HG03045 (cell line): ENCODE results near the gene DNAJB14.
"Not testable (repeated sequence)": the region's sequence is repeated elsewhere in the genome, so short reads cannot be mapped to it uniquely, and the experiment has no call there.

ENCODE experiments used
- ATAC-seq: cut with Tn5 transposase; IDR thresholded peaks from one replicate; pipeline ENCODE4 v1.9.1; 2021; ENCODE audit warnings: mild to moderate bottlenecking, moderate library complexity; ENCODE audit not compliant: unreplicated experiment

DNAJB14 gene

DNA sequence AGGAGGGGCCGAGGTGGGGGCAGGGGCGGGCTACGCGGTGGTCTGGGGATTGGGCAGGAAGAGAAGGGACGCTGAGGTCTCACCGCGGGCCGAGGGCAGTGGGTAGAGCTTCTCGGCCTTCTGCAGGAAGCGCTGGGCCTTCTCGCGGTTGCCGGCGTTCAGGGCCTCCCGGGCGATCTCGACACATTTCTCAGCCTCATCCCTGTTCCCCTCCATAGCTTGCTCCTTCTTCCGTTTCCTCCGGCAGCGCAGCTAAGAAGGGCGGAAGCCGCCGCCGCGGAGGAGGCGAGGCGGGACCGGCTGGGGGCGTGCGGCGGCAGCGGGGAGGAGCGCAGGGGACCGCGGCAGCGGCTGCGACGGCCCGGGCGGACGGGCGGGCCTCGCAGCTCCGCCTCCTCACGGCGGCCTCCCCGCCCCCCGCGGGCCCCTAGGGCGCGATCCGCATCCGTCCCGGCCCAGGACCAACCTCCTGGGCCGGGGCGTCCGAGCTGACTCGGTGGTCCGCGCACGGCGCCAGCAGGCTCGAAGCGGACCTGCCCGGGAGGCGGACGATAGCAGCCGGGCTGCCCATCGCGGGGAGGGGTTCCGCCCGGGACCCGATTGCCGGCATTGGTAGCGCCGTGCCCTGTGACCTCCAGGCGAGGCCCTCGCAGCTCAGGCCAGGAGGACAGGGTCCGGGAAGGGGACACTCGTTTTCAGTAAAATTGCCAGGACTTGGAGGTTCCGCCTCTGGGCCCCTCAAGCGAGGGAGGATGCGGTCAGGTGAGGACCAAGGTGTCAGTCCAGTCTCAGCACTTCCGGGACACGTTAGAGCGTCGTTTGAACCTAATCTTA is at the start of gene DNAJB14:
DNAJB14 (minus strand) TSS at position 263 of the 834 bp plus-strand sequence; CDS start at position 216, 47 bp downstream.
- peak; percentile 46 for ATAC-seq

DNA sequence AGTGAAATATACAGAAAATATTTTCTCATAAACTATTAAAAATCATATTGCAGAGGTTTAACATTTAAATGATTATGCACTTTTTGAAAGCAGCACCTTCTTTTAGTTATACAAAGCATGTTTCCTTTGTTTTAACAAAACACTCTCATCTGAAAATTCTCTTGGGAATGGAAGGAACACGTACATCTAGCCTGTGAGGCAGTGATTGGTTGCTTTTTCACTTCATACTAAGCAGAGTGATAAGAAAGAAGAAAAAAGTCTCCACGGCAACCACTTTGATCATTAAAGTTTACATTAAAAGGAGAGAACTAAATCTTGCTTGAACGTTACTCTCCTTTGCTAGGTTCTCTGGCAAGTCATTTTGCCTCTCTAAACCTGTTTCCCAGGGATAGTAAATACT is 45.3 kb upstream of the DNAJB14 start:
- no peak for ATAC-seq

DNA sequence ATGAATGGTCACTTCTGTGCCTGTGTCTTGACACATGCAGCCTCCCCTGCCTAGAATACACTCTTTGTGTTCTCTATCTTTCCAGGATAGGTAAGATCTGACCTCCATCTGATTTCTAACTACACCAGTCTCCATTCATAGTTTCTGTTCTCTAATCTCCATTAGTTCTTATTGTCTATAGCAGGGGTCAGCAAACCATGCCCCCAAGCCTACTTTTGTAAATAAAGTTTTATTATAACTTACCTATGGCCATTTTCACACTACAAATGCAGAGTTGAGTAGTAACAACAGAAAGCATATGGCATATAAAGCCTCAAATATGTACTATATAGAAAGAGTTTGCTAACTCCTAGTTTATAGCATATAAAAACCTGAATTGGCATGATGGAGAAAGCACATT is 41.3 kb upstream of the DNAJB14 start:
- ATAC-seq = no peak

DNA sequence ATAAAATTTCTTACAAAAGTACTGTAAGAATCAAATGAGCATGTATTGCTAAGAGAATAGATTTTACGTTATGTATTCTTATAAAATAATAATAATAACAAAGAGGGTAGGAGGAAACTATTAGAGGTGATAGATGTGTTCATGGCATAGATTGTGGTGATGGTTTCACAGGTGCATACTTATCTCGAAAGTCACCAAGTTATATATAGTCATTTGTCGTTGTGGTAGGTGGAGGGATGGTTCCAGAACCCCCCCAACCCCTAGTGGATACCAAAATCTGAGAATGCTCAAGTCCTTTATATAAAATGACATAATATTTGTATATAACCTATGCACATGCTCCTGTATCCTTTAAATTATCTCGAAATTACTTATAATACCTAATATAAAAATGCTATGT is 40.4 kb upstream of the DNAJB14 start:
- no peak for ATAC-seq

DNA sequence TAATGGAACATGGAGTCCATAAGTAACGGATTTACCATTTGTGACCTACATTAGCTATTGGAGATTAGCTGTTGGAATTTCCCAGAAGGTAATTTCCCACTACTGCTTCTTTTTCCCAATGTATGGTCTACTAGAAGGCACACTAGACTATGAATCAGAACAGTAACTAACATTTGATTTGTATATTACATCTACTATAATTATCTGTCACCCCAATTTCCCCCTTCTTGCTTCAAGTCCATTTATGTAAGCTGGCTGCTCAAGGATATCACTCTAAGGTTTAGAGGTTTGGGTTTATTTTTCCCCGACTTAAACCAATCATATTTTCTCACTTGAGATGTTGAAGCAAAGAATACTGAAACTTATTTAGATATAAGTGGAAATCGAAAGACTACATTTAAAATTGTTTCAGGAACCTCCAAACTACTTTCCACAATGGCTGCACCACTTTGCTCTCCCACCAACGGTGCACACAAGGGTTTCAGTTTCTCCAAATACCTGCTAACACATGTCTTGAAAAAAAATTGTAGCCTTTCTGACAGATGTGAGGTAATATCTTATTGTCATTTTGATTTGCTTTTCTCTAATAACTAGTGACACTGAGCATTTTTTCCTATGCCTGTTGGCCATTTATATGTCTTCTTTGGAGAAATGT is 37.0 kb upstream of the DNAJB14 start:
- no peak for ATAC-seq

DNA sequence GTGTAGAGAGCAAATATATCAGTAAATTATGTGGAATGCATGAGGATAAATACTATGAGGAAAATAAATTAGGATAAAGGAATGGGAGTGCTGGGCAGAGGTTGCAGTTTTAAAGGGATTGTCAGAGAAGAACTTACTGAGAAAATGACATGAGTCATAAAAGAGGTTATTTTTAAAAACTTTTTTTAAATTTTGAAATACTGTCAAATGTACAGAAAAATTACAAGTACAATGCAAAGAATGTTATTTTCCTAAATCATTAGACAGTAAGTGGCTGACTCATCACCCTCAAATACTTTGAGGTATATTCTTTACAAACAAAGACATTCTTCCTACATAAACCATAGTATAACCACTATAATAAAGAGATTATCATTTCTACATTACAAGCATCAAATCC is 33.5 kb upstream of the DNAJB14 start:
- no peak for ATAC-seq

DNA sequence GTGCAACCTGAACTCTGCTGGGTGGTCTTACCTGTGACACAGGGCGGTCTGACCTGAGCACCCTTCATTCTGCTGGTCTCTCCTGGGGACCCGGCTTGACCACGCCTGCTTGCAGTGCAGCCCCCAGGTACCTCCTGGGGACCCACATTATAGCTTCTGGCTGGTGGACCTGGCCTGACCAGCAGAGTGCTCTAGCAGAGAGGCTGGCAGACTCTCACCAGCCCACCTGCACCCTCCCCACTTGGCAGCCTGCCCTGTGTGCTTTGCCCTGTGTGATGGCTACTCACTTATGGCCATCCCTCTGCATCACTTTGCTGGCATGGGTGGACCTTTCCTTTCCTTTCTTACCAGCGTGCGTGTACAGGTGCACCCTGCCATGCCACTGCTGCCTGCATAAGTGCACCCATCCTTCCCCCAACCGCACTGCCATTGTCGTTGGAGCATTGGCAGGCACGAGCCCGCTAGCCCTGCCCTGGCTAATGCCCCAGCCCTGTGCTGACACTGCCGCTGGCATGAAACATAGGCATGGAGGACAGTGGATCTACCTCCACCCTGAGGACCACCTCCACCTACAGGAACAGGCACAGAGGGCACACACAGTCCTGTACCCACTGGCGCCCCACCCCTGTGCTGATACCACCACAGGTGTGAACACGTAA is 25.2 kb upstream of the DNAJB14 start:
- no peak for ATAC-seq

DNA sequence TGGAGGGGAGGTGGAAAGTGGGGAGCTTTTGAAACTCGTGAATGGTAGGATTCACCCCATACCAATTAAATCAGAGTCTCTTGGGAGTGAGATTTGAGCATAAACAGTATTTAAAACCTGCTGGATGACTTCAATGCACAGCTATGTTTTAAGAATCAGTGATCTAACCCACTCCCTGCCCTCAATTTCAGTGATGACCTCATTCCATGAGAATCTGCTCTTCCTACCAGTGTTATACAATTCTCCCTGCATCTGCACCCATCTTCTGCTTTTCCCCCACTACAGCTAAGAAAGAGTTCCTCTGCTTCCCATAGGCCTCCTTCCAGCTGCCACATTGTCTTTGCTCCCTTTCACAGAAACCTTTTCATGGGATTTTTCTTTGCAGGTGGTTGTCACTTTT is 21.9 kb upstream of the DNAJB14 start:
- no peak for ATAC-seq

DNA sequence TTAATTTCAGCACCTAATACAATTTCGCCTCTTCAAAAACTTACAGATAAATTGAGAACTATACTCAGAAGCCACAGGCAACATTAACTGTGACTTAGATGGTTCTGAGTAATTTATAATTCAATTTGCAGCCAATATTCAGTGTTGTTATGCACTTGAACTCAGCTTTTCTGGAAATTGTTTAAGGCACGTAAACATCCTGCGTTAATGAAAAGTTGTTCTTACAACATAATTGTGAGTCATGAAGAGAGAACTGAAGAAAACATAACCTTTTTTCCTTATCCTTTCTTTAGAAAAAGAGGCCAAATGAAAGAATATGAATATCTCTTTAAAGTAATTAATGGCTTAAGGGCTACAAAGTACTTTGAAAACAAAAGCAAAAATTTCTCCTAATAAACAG is 20.3 kb upstream of the DNAJB14 start:
- no peak for ATAC-seq

DNA sequence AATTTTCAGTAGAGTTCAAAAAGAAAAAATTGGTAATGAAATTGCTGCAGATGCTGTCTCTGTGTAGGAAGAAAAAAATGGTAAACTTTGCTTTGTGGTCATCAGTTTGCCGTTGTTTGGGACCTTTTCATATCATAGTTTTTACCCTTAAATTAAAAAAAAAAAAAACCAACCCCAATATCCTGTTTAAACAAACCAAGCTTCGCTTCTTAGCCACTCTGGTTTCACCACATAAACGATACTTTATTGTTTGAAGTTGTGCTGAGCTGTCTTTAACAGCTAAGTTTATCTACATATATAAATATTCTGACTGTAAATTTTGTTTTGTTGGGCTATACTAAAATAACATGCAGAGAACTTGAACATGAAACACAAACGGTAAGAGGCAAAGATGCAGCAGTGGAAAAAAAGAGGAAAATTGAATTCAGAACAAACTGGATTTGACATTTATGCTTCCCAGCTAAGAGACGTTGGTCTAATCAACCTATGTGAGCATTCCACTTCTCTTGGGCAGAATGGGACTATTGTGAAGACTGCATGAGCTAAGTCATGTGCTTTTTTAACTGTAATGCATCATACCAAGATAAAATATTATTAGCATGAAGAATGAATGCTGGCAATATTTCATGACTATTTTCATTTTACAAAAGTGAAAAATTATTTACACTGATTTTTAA is 19.4 kb upstream of the DNAJB14 start:
- no peak for ATAC-seq

DNA sequence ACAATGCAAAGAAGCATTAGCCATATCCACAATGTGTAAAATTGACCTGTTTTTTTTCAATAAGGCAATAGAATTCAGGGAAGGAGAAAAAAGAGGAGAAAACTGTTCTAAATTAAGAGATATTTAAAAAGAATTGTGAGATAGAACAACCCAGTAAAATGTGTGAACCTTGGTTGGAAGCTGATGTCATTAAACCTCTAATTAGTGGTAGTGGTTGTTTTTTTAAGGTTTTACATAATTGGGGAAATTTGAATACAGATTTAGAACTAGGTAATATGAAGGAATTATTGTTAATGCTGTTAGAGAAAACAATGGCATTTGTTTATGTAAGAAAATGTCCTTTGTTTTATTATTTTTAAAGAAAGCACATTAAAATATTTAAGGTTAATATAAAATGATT is 18.8 kb upstream of the DNAJB14 start:
- ATAC-seq = no peak

DNA sequence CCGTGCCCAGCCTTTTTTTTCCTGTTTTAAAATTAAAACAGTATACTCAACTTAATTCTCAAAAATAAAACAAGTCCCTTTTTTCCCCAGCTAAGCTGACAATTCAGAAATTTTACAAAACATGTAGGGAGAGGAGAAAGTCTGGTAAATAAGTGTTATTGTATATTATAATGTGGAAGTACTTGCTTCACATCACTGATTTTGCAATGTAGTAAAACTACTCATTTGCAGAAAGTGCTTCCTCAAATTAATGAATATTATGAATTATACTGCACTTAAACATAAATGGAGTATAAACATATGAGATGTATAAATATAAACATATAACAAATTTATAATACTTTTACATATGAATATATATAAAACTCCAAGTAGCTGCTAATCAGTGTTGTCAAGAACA is 15.3 kb upstream of the DNAJB14 start:
- ATAC-seq = no peak

DNA sequence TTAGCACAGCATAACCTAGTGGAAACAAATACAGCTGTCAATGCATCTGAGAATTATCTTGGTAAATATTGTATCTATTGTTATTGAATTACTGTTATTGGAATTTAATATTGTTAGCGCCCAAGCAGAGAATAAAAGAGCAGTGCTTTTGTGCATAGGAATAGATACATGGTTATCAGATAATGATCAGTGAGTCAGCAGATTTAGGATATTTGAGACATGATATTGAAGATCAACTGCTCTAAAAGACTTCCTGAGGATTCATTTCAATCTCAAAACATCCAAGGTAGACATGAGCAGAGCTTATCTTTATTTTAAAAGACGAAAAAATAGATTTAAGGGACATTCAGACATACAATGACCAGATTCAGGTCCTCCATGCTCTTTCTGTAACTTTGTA is 14.2 kb upstream of the DNAJB14 start:
- no peak for ATAC-seq

DNA sequence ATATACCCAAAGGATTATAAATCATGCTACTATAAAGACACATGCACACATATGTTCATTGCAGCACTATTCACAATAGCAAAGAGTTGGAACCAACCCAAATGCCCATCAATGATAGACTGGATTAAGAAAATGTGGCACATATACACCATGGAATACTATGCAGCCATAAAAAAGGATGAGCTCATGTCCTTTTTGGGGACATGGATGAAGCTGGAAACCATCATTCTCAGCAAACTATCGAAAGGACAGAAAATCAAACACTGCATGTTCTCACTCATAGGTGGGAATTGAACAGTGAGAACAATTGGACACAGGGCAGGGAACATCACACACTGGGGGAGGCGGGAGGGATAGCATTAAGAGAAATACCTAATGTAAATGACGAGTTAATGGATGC is 11.8 kb upstream of the DNAJB14 start:
- ATAC-seq = not testable (repeated sequence)

DNA sequence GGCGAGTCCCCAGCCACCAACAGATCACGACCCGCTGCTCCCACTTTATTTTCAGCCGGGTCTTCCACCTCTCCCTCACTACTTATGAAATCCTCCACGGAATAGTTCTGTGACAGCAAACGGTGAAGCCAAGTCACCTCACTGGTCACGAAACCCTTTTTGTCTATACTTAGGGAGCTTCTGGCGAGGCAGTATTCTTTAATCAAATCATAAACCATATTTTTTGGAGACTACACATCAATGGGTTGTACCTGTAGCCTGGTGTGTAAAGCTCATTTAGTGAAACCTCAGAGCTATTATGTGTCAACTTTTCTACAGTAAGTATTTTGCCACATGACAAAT is 4.5 kb upstream of the DNAJB14 start:
- ATAC-seq = no peak

DNA sequence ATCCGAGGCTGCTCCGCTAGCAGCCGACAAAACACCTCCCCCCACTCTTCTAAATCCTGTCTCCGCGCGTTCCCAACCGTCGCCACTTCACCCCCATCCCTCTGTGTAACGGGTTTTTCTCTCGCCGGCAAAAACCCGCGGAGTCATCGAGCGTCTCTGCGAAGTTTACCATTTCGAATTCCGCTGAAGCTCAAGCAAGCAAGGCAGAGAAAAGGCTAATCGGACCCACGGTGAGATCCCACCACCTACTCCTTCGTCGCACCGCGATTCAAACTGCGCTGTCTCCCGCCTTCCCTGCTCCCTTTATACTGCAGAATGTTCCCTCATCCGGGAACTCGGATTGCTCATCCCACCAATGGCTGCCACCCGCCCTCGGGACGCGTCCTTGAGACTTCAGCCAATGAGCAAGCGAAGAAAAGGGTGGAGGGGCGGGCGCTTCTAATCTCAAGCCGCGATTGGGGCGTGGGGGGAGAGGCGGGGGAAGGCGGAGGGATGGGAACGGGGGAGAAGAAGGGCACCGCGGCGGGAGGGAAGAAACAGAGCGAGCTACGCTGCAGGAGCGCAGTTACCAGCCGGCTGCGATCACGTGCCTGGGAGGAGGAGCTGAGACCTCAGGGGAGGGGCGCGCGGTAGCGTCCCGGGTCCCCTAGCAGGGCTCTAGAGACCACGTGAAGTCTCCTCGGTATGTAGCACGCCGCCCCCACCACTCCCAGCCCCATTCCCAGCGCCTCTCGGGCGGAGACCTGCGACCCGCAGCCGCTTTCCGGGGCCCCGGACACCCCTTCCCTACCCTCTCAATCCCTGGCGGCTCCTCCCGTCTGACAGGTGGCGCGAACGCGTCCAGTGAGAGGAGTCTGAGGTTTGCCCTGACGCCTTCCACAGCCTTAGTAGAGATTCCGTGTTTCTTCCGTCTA is 3.8 kb upstream of the DNAJB14 start, which contains the start of gene H2AZ1:
H2AZ1 (minus strand) TSS at position 277 of the 914 bp plus-strand sequence; CDS start at position 172, 105 bp downstream.
- peak; percentile 68 for ATAC-seq

DNA sequence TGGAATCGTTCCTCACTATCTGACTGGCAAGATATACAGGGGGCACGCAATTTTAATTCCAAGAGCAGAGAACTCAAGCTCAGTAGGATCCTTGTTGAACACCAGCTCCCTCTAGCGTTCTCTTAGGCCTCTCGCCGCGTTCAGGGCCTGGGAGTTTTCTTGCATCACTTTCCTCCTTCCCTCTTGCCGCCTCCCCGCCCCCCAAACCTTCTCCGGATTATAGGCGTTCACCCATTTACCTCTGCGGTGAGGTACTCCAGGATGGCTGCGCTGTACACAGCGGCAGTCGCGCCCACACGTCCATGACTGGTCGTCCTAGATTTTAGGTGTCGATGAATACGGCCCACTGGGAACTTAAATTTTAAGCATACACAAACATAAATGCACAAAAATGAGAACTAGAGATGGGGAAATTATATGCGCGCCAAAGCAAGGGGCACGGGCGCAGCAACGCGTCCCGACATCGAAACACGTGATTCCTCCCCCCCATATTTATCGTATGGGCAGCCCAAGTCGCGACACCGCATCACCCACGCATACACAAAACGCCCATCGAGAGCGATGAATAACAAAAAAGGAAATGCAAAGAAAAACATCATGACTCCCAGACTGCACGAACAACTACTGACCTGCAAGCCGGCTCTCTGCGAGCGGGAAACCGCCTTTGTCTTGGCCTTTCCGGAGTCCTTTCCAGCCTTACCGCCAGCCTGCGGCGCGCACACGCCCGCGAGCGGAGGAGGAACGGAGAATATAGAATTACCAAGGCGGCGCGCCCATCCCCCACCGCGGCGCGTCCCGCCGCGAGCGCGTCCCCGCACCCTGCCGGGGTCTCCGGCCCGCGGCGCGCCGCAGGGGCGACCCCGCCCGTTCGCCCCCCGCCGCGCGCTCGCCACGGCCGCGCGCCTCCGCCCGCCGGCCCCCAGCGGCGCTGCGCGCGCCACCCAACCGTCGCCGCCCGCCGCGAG is 2.9 kb upstream of the DNAJB14 start:
- ATAC-seq = peak; percentile 22

DNA sequence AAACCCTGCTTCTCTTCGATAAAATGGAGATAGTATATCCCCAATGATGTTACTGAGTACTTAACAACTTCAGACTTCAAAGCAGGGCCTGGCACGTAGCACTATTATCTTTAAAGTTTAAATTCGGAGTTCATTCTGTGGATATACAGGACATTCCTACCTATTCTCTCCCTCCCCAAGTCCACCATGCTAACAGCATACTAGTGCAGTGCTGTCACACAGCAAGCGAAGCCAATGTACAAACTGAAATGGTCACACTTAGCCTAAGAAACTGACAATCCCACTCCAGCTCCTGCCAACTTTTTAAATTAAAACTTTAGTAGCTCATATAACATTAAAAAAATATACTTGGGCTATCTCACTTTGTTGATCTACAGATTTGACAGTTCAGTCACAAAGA is 1.2 kb upstream of the DNAJB14 start:
- ATAC-seq = no peak

DNA sequence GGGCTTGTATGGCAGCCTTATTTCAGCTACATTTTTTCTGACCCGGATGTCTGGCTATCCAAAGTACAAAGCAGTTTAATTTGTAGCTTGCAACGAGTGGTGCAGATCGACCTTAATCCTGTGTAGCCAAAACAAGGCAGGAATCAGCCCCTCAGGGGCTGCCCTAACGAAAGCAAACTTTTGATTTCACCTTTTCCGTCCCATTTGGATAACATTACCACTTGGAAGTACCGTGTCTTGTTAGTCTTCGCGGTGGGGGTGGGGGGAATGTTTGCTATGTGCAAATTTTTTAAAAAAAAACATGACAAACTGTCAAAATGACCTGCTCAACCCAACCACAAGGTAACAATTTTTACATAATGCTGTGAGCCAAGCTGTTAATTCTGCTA is 766 bp upstream of the DNAJB14 start:
- no peak for ATAC-seq
